Measurements from ENCODE around the gene PCDHB6. TPM values are rescaled to one million over a fixed set of nuclear protein-coding genes. Genes with fewer than 3 reads are reported as not detected.
"Not testable (repeated sequence)": the region's sequence is repeated elsewhere in the genome, so short reads cannot be mapped to it uniquely, and the experiment has no call there.

Gene PCDHB6
- total RNA-seq, 1 experiment from 2014 or later = 0.34 TPM

DNA sequence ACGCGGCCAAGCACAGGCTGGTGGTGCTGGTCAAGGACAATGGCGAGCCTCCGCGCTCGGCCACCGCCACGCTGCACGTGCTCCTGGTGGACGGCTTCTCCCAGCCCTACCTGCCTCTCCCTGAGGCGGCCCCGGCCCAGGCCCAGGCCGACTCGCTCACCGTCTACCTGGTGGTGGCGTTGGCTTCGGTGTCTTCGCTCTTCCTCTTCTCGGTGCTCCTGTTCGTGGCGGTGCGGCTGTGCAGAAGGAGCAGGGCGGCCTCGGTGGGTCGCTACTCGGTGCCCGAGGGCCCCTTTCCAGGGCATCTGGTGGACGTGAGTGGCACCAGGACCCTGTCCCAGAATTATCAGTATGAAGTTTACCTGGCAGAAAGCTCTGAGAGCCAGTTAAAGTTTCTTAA, 8.0 kb downstream of the PCDHB6 start:
- DNase-seq (ENCODE audit: low read depth) = not testable (repeated sequence)

DNA sequence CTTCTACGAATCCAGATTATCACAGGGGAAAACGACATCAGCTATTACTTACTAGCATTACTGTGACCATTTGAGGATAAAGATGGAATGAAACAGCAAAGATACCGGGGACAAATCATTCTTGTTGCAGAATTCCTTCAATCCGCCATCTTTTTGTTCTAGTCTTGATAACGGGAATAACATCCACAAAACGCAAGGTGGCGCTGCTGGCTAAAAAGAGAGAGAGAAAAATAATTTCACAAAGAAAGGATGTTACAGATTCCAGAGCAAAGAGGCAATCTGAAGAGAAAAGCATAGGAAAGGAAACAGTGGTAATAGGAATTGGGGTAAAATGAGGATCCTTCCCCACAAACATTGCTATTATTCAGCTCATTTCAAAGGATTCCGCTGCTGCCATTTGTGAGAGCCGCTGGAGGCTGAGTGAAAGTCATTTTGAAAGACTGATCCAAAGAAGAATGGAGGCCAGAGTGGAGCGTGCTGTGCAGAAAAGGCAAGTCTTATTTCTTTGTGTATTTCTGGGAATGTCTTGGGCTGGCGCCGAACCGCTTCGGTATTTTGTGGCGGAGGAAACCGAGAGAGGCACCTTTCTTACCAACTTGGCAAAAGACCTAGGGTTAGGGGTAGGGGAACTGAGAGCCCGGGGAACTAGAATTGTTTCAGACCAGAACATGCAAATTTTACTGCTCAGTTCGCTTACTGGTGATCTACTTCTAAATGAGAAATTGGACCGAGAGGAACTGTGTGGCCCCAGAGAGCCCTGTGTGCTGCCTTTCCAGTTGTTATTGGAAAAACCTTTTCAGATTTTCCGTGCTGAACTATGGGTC, 22.7 kb downstream of the PCDHB6 start, which contains the start of gene PCDHB7:
Gene PCDHB7 (plus strand): TSS at position 264 of the 824 bp plus-strand sequence. CDS start 192 bp downstream, at position 456.
- peak; percentile 73 for DNase-seq (ENCODE audit: low read depth)

DNA sequence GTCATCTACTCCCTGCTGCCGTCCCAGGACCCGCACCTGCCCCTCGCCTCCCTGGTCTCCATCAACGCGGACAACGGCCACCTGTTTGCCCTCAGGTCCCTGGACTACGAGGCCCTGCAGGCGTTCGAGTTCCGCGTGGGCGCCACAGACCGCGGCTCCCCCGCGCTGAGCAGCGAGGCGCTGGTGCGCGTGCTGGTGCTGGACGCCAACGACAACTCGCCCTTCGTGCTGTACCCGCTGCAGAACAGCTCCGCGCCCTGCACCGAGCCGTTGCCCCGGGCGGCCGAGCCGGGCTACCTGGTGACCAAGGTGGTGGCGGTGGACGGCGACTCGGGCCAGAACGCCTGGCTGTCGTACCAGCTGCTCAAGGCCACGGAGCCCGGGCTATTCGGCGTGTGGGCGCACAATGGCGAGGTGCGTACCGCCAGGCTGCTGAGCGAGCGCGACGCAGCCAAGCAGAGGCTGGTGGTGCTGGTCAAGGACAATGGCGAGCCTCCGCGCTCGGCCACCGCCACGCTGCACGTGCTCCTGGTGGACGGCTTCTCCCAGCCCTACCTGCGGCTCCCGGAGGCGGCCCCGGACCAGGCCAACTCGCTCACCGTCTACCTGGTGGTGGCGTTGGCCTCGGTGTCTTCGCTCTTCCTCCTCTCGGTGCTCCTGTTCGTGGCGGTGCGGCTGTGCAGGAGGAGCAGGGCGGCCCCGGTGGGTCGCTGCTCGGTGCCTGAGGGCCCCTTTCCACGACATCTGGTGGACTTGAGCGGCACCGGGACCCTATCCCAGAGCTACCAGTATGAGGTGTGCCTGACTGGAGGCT, 24.6 kb downstream of the PCDHB6 start:
- DNase-seq (ENCODE audit: low read depth) = not testable (repeated sequence)

DNA sequence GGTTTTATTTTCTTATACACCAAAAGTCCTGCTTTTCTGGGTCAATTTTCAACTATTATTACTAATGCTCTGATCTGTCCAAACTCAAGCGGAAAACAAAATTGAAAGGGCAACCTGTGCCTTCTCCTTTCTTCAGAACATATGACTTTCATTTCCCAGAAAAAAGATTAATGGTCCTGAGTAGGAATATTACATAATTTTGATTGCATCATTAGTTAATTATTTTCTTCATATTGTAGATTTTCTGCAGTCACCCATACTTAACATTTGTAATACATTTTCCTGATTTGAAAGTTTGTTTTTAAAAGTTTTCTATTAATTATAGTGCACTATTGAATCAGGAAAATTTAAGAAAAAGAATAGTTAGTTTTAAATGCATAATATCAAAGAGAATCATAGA, 26.1 kb downstream of the PCDHB6 start:
- no peak for DNase-seq (ENCODE audit: low read depth)

DNA sequence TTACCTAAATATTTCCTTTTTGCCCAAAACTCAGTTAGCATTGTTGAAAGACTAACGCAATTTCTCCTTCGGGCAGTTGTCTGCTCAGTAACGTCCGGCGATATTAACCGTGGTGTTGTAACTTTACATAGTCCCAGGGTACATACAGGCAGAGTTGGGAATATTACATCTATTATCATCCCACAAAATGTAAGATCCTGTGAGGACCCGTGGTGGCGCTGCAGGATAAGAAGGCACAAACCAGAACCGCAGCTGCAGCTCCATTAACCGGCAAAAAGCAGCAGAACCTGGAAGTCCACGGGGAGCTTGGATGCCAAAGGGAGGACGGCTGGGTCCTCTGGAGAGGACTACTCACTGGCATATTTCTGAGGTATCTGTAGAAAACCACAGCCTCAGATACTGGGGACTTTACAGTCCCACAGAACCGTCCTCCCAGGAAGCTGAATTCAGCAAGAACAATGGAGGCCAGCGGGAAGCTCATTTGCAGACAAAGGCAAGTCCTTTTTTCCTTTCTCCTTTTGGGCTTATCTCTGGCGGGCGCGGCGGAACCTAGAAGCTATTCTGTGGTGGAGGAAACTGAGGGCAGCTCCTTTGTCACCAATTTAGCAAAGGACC, 27.8 kb downstream of the PCDHB6 start, which contains the start of gene PCDHB8:
Gene PCDHB8 (plus strand): TSS at position 214 of the 615 bp plus-strand sequence. CDS start 245 bp downstream, at position 459.
- peak; percentile 61 for DNase-seq (ENCODE audit: low read depth)

DNA sequence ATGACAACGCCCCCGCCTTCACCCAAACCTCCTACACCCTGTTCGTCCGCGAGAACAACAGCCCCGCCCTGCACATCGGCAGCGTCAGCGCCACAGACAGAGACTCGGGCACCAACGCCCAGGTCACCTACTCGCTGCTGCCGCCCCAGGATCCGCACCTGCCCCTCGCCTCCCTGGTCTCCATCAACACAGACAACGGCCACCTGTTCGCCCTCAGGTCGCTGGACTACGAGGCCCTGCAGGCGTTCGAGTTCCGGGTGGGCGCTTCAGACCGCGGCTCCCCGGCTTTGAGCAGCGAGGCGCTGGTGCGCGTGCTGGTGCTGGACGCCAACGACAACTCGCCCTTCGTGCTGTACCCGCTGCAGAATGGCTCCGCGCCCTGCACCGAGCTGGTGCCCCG, 29.5 kb downstream of the PCDHB6 start:
- not testable (repeated sequence) for DNase-seq (ENCODE audit: low read depth)

DNA sequence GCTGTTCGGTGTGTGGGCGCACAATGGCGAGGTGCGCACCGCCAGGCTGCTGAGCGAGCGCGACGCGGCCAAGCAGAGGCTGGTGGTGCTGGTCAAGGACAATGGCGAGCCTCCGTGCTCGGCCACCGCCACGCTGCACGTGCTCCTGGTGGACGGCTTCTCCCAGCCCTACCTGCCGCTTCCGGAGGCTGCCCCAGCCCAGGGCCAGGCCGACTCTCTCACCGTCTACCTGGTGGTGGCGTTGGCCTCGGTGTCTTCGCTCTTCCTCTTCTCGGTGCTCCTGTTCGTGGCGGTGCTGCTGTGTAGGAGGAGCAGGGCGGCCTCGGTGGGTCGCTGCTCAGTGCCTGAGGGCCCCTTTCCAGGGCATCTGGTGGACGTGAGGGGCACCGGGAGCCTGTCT, 30.0 kb downstream of the PCDHB6 start:
- not testable (repeated sequence) for DNase-seq (ENCODE audit: low read depth)

DNA sequence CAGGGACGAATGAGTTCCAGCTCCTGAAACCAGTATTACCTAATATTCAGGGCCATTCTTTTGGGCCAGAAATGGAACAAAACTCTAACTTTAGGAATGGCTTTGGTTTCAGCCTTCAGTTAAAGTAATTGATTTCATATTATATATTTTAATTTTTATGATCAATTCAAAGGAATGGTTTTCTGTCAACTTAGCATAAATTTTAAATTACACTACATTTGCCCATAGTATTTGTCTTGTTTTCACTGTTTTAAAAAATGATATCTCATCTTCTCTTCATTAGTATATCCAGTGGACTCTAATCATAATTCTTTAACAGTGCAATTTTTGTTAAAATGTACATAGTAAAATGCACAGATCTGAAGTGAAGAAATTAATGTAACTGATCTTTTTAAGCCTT, 30.5 kb downstream of the PCDHB6 start:
- DNase-seq (ENCODE audit: low read depth) = no peak

DNA sequence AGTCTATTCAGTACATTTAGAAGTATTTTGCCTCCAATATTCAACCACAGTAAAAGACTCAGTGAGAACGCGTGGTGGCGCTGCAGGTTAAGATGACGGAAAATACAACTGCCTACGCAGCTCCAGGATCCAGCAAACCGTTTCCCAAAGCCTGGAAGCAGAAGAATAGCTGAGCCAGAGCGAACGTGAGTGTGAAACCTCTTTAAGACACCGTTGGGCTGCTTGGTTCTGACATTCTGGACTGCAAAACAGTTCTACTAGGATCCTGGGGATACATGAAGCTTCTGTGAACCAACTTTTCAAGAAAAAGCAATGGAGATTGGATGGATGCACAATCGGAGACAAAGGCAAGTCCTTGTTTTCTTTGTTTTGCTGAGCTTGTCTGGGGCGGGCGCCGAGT, 32.4 kb downstream of the PCDHB6 start, which contains the start of gene PCDHB16:
Gene PCDHB16 (plus strand): TSS at position 140 of the 400 bp plus-strand sequence. CDS start 173 bp downstream, at position 313.
- peak; percentile 82 for DNase-seq (ENCODE audit: low read depth)

DNA sequence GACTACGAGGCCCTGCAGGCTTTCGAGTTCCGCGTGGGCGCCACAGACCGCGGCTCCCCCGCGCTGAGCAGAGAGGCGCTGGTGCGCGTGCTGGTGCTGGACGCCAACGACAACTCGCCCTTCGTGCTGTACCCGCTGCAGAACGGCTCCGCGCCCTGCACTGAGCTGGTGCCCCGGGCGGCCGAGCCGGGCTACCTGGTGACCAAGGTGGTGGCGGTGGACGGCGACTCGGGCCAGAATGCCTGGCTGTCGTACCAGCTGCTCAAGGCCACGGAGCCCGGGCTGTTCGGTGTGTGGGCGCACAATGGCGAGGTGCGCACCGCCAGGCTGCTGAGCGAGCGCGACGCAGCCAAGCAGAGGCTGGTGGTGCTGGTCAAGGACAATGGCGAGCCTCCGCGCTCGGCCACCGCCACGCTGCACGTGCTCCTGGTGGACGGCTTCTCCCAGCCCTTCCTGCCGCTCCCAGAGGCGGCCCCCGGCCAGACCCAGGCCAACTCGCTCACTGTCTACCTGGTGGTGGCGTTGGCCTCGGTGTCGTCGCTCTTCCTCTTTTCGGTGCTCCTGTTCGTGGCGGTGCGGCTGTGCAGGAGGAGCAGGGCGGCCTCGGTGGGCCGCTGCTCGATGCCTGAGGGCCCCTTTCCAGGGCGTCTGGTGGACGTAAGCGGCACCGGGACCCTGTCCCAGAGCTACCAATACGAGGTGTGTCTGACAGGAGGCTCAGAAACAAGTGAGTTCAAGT, 34.4 kb downstream of the PCDHB6 start:
- DNase-seq (ENCODE audit: low read depth) = not testable (repeated sequence)

DNA sequence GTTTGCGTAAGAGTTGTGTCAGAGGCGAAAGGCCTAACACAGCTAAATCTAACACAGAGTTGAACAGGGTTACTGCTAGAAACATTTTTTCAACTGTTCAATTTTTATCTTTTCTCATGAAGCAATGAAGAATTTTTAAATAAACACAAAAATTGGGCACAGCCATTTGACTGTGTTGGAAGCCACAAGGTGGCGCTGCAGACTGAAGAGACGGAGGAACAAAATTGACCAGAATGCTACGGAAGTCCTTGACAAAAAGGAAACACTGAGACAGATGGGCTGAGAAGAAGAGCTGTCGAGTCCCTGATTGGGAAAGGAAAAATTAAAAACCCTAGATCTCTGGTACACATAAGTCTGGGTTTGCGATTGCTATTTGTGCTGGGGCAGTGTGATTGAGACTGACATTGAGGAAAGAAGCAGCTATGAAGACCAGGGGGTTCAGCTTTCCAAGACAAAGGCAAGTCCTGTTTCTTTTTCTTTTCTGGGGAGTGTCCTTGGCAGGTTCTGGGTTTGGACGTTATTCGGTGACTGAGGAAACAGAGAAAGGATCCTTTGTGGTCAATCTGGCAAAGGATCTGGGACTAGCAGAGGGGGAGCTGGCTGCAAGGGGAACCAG, 37.1 kb downstream of the PCDHB6 start, which contains the start of gene PCDHB9:
Gene PCDHB9 (plus strand): TSS at position 265 of the 616 bp plus-strand sequence. CDS start 158 bp downstream, at position 423.
- DNase-seq (ENCODE audit: low read depth) = peak; percentile 14

DNA sequence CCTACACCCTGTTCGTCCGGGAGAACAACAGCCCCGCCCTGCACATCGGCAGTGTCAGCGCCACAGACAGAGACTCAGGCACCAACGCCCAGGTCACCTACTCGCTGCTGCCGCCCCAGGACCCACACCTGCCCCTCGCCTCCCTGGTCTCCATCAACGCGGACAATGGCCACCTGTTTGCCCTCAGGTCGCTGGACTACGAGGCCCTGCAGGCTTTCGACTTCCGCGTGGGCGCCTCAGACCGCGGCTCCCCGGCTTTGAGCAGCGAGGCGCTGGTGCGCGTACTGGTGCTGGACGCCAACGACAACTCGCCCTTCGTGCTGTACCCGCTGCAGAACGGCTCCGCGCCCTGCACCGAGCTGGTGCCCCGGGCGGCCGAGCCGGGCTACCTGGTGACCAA, 38.8 kb downstream of the PCDHB6 start:
- not testable (repeated sequence) for DNase-seq (ENCODE audit: low read depth)

DNA sequence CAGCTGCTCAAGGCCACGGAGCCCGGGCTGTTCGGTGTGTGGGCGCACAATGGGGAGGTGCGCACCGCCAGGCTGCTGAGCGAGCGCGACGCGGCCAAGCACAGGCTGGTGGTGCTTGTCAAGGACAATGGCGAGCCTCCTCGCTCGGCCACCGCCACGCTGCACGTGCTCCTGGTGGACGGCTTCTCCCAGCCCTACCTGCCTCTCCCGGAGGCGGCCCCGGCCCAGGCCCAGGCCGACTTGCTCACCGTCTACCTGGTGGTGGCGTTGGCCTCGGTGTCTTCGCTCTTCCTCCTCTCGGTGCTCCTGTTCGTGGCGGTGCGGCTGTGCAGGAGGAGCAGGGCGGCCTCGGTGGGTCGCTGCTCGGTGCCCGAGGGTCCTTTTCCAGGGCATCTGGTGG, 39.3 kb downstream of the PCDHB6 start:
- DNase-seq (ENCODE audit: low read depth) = not testable (repeated sequence)

DNA sequence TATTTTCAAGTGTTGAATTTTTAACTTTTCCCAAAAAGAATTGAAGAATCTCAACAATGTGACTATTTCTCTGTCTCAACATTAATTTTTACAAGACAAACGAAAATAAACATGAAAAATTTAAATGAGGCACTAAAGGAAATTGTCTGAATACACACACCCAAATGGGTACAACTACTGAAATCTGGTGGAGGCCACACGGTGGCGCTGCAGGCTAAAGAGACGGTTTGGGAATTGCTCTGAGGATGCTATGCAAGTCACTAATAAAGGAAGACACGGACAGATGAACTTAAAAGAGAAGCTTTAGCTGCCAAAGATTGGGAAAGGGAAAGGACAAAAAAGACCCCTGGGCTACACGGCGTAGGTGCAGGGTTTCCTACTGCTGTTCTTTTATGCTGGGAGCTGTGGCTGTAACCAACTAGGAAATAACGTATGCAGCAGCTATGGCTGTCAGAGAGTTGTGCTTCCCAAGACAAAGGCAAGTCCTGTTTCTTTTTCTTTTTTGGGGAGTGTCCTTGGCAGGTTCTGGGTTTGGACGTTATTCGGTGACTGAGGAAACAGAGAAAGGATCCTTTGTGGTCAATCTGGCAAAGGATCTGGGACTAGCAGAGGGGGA, 42.4 kb downstream of the PCDHB6 start, which contains the start of gene PCDHB10:
Gene PCDHB10 (plus strand): TSS at position 244 of the 616 bp plus-strand sequence. CDS start 200 bp downstream, at position 444.
- DNase-seq (ENCODE audit: low read depth) = peak; percentile 26

DNA sequence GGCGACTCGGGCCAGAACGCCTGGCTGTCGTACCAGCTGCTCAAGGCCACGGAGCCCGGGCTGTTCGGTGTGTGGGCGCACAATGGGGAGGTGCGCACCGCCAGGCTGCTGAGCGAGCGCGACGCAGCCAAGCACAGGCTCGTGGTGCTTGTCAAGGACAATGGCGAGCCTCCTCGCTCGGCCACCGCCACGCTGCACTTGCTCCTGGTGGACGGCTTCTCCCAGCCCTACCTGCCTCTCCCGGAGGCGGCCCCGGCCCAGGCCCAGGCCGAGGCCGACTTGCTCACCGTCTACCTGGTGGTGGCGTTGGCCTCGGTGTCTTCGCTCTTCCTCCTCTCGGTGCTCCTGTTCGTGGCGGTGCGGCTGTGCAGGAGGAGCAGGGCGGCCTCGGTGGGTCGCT, 44.5 kb downstream of the PCDHB6 start:
- DNase-seq (ENCODE audit: low read depth) = not testable (repeated sequence)

DNA sequence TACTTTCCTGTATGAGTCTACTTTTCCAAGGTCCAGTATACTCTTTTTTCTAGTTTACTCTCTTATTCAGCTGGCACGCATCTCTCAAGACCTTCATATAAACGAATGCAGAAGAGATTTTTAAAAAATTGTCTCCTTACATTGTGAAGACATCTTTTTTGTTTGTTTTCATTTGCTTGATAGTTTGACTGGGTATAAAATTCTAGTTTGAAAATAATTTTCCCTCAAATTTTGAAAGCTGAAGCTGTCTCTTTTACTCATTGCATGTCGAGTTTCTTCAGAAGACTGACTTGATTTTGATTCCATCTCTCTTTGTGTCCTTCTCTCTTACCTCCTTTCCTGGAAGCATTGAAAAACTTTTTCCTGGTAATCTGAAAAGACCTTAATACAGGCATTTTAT, 46.5 kb downstream of the PCDHB6 start:
- no peak for DNase-seq (ENCODE audit: low read depth)

DNA sequence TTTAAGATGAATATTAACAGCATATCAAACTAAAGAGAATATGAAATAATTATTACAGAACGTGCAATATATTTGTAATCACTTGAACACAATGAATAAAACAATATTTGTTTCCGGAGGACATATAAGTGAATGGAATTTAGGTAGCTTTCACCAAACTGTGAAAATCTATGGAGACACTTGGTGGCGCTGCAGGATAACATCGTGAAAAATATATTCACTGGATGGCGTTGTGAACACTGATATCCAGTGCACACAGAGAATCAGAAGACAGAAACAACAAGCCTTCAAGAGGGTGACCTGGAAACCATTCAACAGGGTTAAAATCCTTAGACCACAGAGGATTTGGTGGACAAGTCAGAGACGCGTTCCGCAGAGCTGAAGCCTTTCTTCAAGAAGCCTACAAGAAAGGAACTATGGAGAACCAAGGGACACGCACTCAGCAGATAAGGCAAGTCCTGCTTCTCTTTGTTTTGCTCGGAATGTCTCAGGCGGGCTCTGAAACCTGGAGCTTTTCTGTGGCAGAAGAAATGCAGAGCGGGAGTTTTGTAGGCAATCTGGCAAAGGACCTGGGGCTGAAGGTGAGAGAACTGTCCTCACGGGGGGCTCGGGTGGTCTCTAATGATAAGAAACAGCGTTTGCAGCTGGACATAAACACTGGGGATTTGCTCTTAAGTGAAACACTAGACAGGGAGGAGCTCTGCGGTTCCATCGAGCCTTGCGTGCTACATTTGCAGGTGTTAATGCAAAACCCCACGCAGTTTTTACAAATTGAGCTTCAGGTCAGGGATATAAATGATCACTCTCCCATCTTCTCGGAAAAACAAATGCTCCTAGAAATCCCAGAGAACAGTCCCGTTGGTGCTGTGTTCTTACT, 49.7 kb downstream of the PCDHB6 start, which contains the start of gene PCDHB11:
Gene PCDHB11 (plus strand): TSS at position 269 of the 877 bp plus-strand sequence. CDS start 148 bp downstream, at position 417.
- DNase-seq (ENCODE audit: low read depth) = peak; percentile 33

DNA sequence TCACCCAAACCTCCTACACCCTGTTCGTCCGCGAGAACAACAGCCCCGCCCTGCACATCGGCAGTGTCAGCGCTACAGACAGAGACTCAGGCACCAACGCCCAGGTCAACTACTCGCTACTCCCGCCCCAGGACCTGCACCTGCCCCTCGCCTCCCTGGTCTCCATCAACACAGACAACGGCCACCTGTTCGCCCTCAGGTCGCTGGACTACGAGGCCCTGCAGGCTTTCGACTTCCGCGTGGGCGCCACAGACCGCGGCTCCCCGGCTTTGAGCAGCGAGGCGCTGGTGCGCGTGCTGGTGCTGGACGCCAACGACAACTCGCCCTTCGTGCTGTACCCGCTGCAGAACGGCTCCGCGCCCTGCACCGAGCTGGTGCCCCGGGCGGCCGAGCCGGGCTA, 51.3 kb downstream of the PCDHB6 start:
- not testable (repeated sequence) for DNase-seq (ENCODE audit: low read depth)
